ENCODE measurements around the gene LGR4. TPM values are rescaled to one million over a fixed set of nuclear protein-coding genes. Genes with fewer than 3 reads are reported as not detected.
A peak's percentile ranks its signal among the peaks of the same experiment; 100 is the strongest.

LGR4 gene
- total RNA-seq, 2 experiments from 2014 or later: 0.06 to 1.2 TPM

GRCh38 chr11:27497911-27498310, 25.3 kb upstream of the LGR4 start:
- H3K27ac ChIP-seq (ENCODE audit: low read depth, low read length, poor library complexity, severe bottlenecking): no peak overlapping the region
- peaks cover 52% of the 10 kb centered on the region for H3K79me2 ChIP-seq (ENCODE audit: insufficient read depth, low read depth, low read length)
- DNase-seq (ENCODE audit: low spot score): no peak
- no peak overlapping the region for H3K4me2 ChIP-seq (ENCODE audit: low read length)
- CTCF ChIA-PET (ENCODE audit: unreplicated experiment): no interaction called here
- no peaks in the 10 kb centered on the region for H3K9me2 ChIP-seq (ENCODE audit: insufficient read depth, low read length)
- no peaks in the 10 kb centered on the region for H3K9me3 ChIP-seq (ENCODE audit: low read length)
- H3K36me3 ChIP-seq (ENCODE audit: insufficient read depth, low read length): peaks cover 97% of the 10 kb centered on the region
- peaks cover 10% of the 10 kb centered on the region for H4K20me1 ChIP-seq (ENCODE audit: insufficient read depth, low read length)
- H3K4me3 ChIP-seq (ENCODE audit: low read depth, low read length, poor library complexity, severe bottlenecking): no peak overlapping the region
- H3K4me1 ChIP-seq (ENCODE audit: insufficient read depth, low read length, poor library complexity, severe bottlenecking): peaks cover 3% of the 10 kb centered on the region
- TF ChIP-seq EZH2phosphoT487 (IDR thresholded peaks at IDR 0.05; ENCODE audit: borderline replicate concordance, low read depth, low read length): no peak
- TF ChIP-seq CTCF (conservative IDR thresholded peaks at IDR 0.05; ENCODE audit: low read length): no peak
- no TSS peak for BruUV-seq (replicated peaks)
- H2AFZ ChIP-seq (ENCODE audit: low read length): no peak overlapping the region
- intact Hi-C loops (cut with micrococcal nuclease; ENCODE audit: unreplicated experiment): loop anchor here (10.0 kb wide), 2 partner anchors 743 to 1213 kb away; no protein-coding TSS in a partner anchor
- POLR2A ChIA-PET: interaction anchor here (2.2 kb wide), 1 partner anchor 133 kb away, joined by 6 read pairs; no protein-coding TSS in a partner anchor

GRCh38 chr11:27497284-27497866, 24.8 kb upstream of the LGR4 start:
- H3K4me1 ChIP-seq (ENCODE audit: insufficient read depth, low read length, poor library complexity, severe bottlenecking): peaks cover 3% of the 10 kb centered on the region
- no peaks in the 10 kb centered on the region for H3K9me2 ChIP-seq (ENCODE audit: insufficient read depth, low read length)
- H3K9me3 ChIP-seq (ENCODE audit: low read length): no peaks in the 10 kb centered on the region
- TSS peak; percentile 18 for BruUV-seq (replicated peaks)
- peaks cover 10% of the 10 kb centered on the region for H4K20me1 ChIP-seq (ENCODE audit: insufficient read depth, low read length)
- no peak overlapping the region for H2AFZ ChIP-seq (ENCODE audit: low read length)
- no peak overlapping the region for H3K4me3 ChIP-seq (ENCODE audit: low read depth, low read length, poor library complexity, severe bottlenecking)
- peak; percentile 86 for TF ChIP-seq CTCF (conservative IDR thresholded peaks at IDR 0.05; ENCODE audit: low read length)
- TF ChIP-seq EZH2phosphoT487 (IDR thresholded peaks at IDR 0.05; ENCODE audit: borderline replicate concordance, low read depth, low read length): no peak
- peaks cover 97% of the 10 kb centered on the region for H3K36me3 ChIP-seq (ENCODE audit: insufficient read depth, low read length)
- intact Hi-C loops (cut with micrococcal nuclease; ENCODE audit: unreplicated experiment): loop anchor here (10.0 kb wide), 2 partner anchors 743 to 1213 kb away; no protein-coding TSS in a partner anchor
- ChIA-PET POLR2A (interaction anchor here (2.2 kb wide), 1 partner anchor 133 kb away, joined by 6 read pairs; no protein-coding TSS in a partner anchor), CTCF (ENCODE audit: unreplicated experiment) (no interaction called here)
- peak; percentile 44 for DNase-seq (ENCODE audit: low spot score)
- no peak overlapping the region for H3K4me2 ChIP-seq (ENCODE audit: low read length)
- H3K27ac ChIP-seq (ENCODE audit: low read depth, low read length, poor library complexity, severe bottlenecking): no peak overlapping the region
- peaks cover 46% of the 10 kb centered on the region for H3K79me2 ChIP-seq (ENCODE audit: insufficient read depth, low read depth, low read length)

- Histone ChIP-seq H3K27ac (ENCODE audit: low read depth, low read length, poor library complexity, severe bottlenecking) (no peak overlapping the region), H3K36me3 (ENCODE audit: insufficient read depth, low read length) (peaks cover 97% of the 10 kb centered on the region)
- POLR2A ChIA-PET: interaction anchor here (0.6 to 2.2 kb wide), 9 partner anchors 9 to 608 kb away, joined by 3 to 6 read pairs (median 4); partner anchors contain the start of genes CCDC34 and LIN7C
Measured at GRCh38 chr11:27496461-27496860, 23.9 kb upstream of the LGR4 start.

More at GRCh38 chr11:27496461-27496860, 23.9 kb upstream of the LGR4 start:
- H2AFZ ChIP-seq (ENCODE audit: low read length): no peak overlapping the region
- peaks cover 10% of the 10 kb centered on the region for H4K20me1 ChIP-seq (ENCODE audit: insufficient read depth, low read length)
- intact Hi-C loops (cut with micrococcal nuclease; ENCODE audit: unreplicated experiment): loop anchor here (10.0 kb wide), 2 partner anchors 742 to 1212 kb away; no protein-coding TSS in a partner anchor
- BruUV-seq (replicated peaks): no TSS peak
- H3K4me3 ChIP-seq (ENCODE audit: low read depth, low read length, poor library complexity, severe bottlenecking): no peak overlapping the region
- no peak for DNase-seq (ENCODE audit: low spot score)
- no peak for TF ChIP-seq CTCF (conservative IDR thresholded peaks at IDR 0.05; ENCODE audit: low read length)
- TF ChIP-seq EZH2phosphoT487 (IDR thresholded peaks at IDR 0.05; ENCODE audit: borderline replicate concordance, low read depth, low read length): no peak
- H3K4me1 ChIP-seq (ENCODE audit: insufficient read depth, low read length, poor library complexity, severe bottlenecking): peaks cover 3% of the 10 kb centered on the region
- H3K9me3 ChIP-seq (ENCODE audit: low read length): no peaks in the 10 kb centered on the region
- H3K4me2 ChIP-seq (ENCODE audit: low read length): no peak overlapping the region
- CTCF ChIA-PET (ENCODE audit: unreplicated experiment): no interaction called here
- H3K9me2 ChIP-seq (ENCODE audit: insufficient read depth, low read length): no peaks in the 10 kb centered on the region
- H3K79me2 ChIP-seq (ENCODE audit: insufficient read depth, low read depth, low read length): peaks cover 37% of the 10 kb centered on the region

Data from OCI-LY7 (cell line).